GM23338 (cell line): Measurements from ENCODE around the gene PDCD4. TPM values are rescaled to one million over a fixed set of nuclear protein-coding genes. Genes with fewer than 3 reads are reported as not detected.

Experiments
- ATAC-seq: fragments of 200-7000 bp; cut with Tn5 transposase; 3 replicates; pipeline ENCODE4 v1.9.1; 2020
- DNase-seq: peaks from one replicate; pipeline ENCODE4 v3.0.0-alpha.2; 2015; ENCODE audit warnings: low spot score
- H2AFZ ChIP-seq: fragments of 200-600 bp; sonication (generic); 2 replicates; pipeline ENCODE4 v1.8.0; 2016; ENCODE audit warnings: antibody characterized with exemption, mild to moderate bottlenecking, moderate library complexity
- H3F3A ChIP-seq: fragments of 200-600 bp; sonication (generic); replicated peaks from 2 replicates; pipeline ENCODE4 v1.8.0; 2017; ENCODE audit warnings: antibody characterized with exemption, mixed run types, low read depth
- H3K27ac ChIP-seq: fragments of 200-600 bp; sonication (generic); 2 replicates; pipeline ENCODE4 v1.6.1; 2016; ENCODE audit warnings: low read depth
- H3K27me3 ChIP-seq: fragments of 200-600 bp; sonication (generic); 2 replicates; pipeline ENCODE4 v1.8.0; 2016; ENCODE audit warnings: mild to moderate bottlenecking, mixed run types, moderate library complexity; ENCODE audit not compliant: insufficient read depth
- H3K36me3 ChIP-seq: fragments of 200-600 bp; sonication (generic); 2 replicates; pipeline ENCODE4 v1.8.0; 2016; ENCODE audit warnings: mild to moderate bottlenecking; ENCODE audit not compliant: insufficient read depth
- H3K4me1 ChIP-seq: fragments of 200-600 bp; sonication (generic); 2 replicates; pipeline ENCODE4 v1.8.0; 2016; ENCODE audit warnings: mild to moderate bottlenecking, moderate library complexity; ENCODE audit not compliant: insufficient read depth
- H3K4me2 ChIP-seq: fragments of 200-600 bp; sonication (generic); 2 replicates; pipeline ENCODE4 v1.7.1; 2017; ENCODE audit warnings: mixed run types
- H3K4me3 ChIP-seq: fragments of 200-600 bp; sonication (generic); 2 replicates; pipeline ENCODE4 v1.6.1; 2016; ENCODE audit warnings: mixed run types
- H3K79me2 ChIP-seq: fragments of 200-600 bp; sonication (generic); replicated peaks from 2 replicates; pipeline ENCODE4 v1.8.0; 2017; ENCODE audit warnings: mild to moderate bottlenecking; ENCODE audit not compliant: insufficient read depth
- H3K9me2 ChIP-seq: fragments of 200-600 bp; sonication (generic); 2 replicates; pipeline ENCODE4 v1.8.0; 2017; ENCODE audit not compliant: insufficient read depth
- H4K20me1 ChIP-seq: fragments of 200-600 bp; sonication (generic); replicated peaks from 2 replicates; pipeline ENCODE4 v1.8.0; 2017; ENCODE audit warnings: mild to moderate bottlenecking; ENCODE audit not compliant: insufficient read depth
- H3K27ac Mint-ChIP-seq: 2 replicates; pipeline ENCODE4 v1.8.0; 2020; ENCODE audit warnings: inconsistent platforms, mild to moderate bottlenecking, moderate library complexity, mixed read lengths
- H3K27me3 Mint-ChIP-seq: 3 replicates; pipeline ENCODE4 v1.8.0; 2022; ENCODE audit warnings: low read depth, mild to moderate bottlenecking, moderate library complexity, mixed read lengths, inconsistent platforms; ENCODE audit not compliant: insufficient read depth, poor library complexity
- H3K36me3 Mint-ChIP-seq: 3 replicates; pipeline ENCODE4 v1.8.0; 2021; ENCODE audit warnings: low read depth, mild to moderate bottlenecking, inconsistent platforms, moderate library complexity, mixed read lengths
- H3K4me1 Mint-ChIP-seq: 3 replicates; pipeline ENCODE4 v1.8.0; 2020; ENCODE audit warnings: mild to moderate bottlenecking, inconsistent platforms, mixed read lengths
- H3K4me3 Mint-ChIP-seq: 3 replicates; pipeline ENCODE4 v1.8.0; 2021; ENCODE audit warnings: moderate library complexity, mild to moderate bottlenecking, inconsistent platforms, mixed read lengths
- H3K9me3 Mint-ChIP-seq: 3 replicates; pipeline ENCODE4 v1.8.0; 2020; ENCODE audit warnings: moderate library complexity, mild to moderate bottlenecking, inconsistent platforms, mixed read lengths
- CREB1 ChIP-seq: fragments of 250-450 bp; sonication (Bioruptor Pico); IDR thresholded peaks from 2 replicates; pipeline ENCODE4 v1.5.0; 2020; ENCODE audit warnings: low read depth, mild to moderate bottlenecking, moderate library complexity
- CTCF ChIP-seq, 2 experiments: fragments of 200-600 bp in 1 of 2; sonication (generic) in 1 of 2; conservative IDR thresholded peaks; 2 replicates each; pipeline versions ENCODE4 v1.5.1 to v1.6.1; 2016 to 2017; ENCODE audit warnings: antibody characterized with exemption in 2 of 2, low read depth in 2 of 2, mild to moderate bottlenecking in 2 of 2, moderate library complexity in 1 of 2
- ETS1 ChIP-seq: IDR thresholded peaks from 2 replicates; pipeline ENCODE4 v1.6.1; 2016; ENCODE audit warnings: antibody characterized with exemption
- EZH2 ChIP-seq: fragments of 200-600 bp; sonication (generic); IDR thresholded peaks from one replicate; pipeline ENCODE4 v1.8.0; 2017; ENCODE audit warnings: antibody characterized with exemption, mild to moderate bottlenecking, low read depth; ENCODE audit not compliant: unreplicated experiment
- EZH2phosphoT487 ChIP-seq: fragments of 200-600 bp; sonication (generic); IDR thresholded peaks from one replicate; pipeline ENCODE4 v1.8.1; 2018; ENCODE audit warnings: antibody characterized with exemption; ENCODE audit not compliant: unreplicated experiment
- JUNB ChIP-seq: IDR thresholded peaks from one replicate; pipeline ENCODE4 v1.6.1; 2016; ENCODE audit warnings: antibody characterized with exemption; ENCODE audit not compliant: unreplicated experiment
- NANOG ChIP-seq: IDR thresholded peaks from 2 replicates; pipeline ENCODE4 v1.6.1; 2016; ENCODE audit warnings: antibody characterized with exemption, borderline replicate concordance
- POLR2AphosphoS5 ChIP-seq: IDR thresholded peaks from 2 replicates; pipeline ENCODE4 v1.6.1; 2016; ENCODE audit warnings: antibody characterized with exemption, low read depth
- REST ChIP-seq: IDR thresholded peaks from one replicate; pipeline ENCODE4 v1.6.1; 2018; ENCODE audit warnings: antibody characterized with exemption; ENCODE audit not compliant: unreplicated experiment
- STAT1 ChIP-seq: IDR thresholded peaks from one replicate; pipeline ENCODE4 v1.6.1; 2016; ENCODE audit warnings: antibody characterized with exemption; ENCODE audit not compliant: unreplicated experiment
- ZNF114 ChIP-seq: fragments of 250-450 bp; sonication (Bioruptor Pico); IDR thresholded peaks from 2 replicates; pipeline ENCODE4 v1.5.0; 2020; ENCODE audit warnings: mild to moderate bottlenecking, moderate library complexity
- ZNF331 ChIP-seq: fragments of 250-450 bp; sonication (Bioruptor Pico); IDR thresholded peaks from 2 replicates; pipeline ENCODE4 v1.5.0; 2020; ENCODE audit warnings: low read depth, mild to moderate bottlenecking, moderate library complexity
- ZNF462 ChIP-seq: fragments of 250-450 bp; sonication (Bioruptor Pico); IDR thresholded peaks from 2 replicates; pipeline ENCODE4 v1.5.0; 2020; ENCODE audit warnings: mild to moderate bottlenecking, moderate library complexity
- polyA plus RNA-seq: library from polyadenylated mRNA; unstranded; fragments of >200 nt; fragmentation: Nextera tagmentation; extraction: Ambion mirVana; gene quantifications from 2 replicates; pipeline ENCODE4 v1.2.1, GENCODE V29; 2016
- total RNA-seq: library from RNA; depleted of rRNA; stranded (reverse); fragments of >200 nt; shearing (Covaris generic); gene quantifications from 2 replicates; pipeline ENCODE4 v1.2.3, GENCODE V29; 2014

Gene PDCD4
- total and polyA plus RNA-seq, 2 experiments from 2014 or later = 10.1 to 18.0 TPM

- Mint-ChIP-seq H3K27ac (no peak overlapping the region), H3K4me1 (peaks cover 7% of the 10 kb centered on the region; the same call in 2 of the 3 replicates), H3K27me3 (no peaks in the 10 kb centered on the region), H3K36me3 (peaks cover 7% of the 10 kb centered on the region; the same call in 2 of the 3 replicates), H3K9me3 (no peaks in the 10 kb centered on the region), H3K4me3 (no peak overlapping the region)
- ATAC-seq (no peak), DNase-seq (no peak)
- H3K9me2 ChIP-seq = no peaks in the 10 kb centered on the region
- H3K79me2 ChIP-seq = no peaks in the 10 kb centered on the region
- no peaks in the 10 kb centered on the region for H3K4me1 ChIP-seq
- H3K27me3 ChIP-seq = no peaks in the 10 kb centered on the region
- H2AFZ ChIP-seq = no peak overlapping the region
- H3K27ac ChIP-seq = no peak overlapping the region
- H3K4me2 ChIP-seq = no peak overlapping the region
- no peak for TF ChIP-seq NANOG
- no peak for TF ChIP-seq JUNB
- TF ChIP-seq REST = no peak
- TF ChIP-seq EZH2phosphoT487 = no peak
- no peak for TF ChIP-seq CTCF (conservative IDR thresholded peaks at IDR 0.05; ENCODE audit: low read depth in 2 of 2)
- no peak for TF ChIP-seq ZNF462 (CRISPR knock-in tag)
- TF ChIP-seq ZNF331 (CRISPR knock-in tag) = no peak
- no peak for TF ChIP-seq EZH2
- no peak for TF ChIP-seq ETS1
- no peak for TF ChIP-seq CREB1 (CRISPR knock-in tag)
- TF ChIP-seq POLR2AphosphoS5 = no peak
- no peak for TF ChIP-seq ZNF114 (CRISPR knock-in tag)
- no peak for TF ChIP-seq STAT1
- no peaks in the 10 kb centered on the region for H4K20me1 ChIP-seq
- no peaks in the 10 kb centered on the region for H3F3A ChIP-seq
- H3K36me3 ChIP-seq = no peaks in the 10 kb centered on the region
- no peak overlapping the region for H3K4me3 ChIP-seq
These were observed 29.3 kb downstream of the PDCD4 start for GRCh38 chr10:110900983-110901382.
